ENCODE data around the gene USP2.

USP2 gene

DNA sequence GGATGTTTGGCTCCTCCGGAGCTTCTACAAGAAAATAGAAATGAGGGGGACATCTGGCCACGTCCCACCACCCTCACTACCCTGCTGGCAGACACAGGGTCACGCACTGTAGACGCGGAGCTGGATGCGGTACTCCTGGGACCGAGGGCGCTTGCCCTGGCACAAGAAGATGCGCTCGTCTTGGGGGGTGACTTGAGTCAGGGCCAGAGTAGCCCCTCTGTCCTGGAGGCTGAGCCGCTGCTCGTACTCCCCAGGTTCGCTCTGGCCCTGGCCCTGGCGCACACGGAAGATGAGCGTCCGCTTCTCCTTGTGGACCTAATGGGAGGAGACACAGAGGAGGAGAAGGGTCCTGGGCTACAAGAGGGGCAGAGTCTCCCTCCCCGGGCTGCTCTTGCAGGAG, 66.8 kb downstream of the USP2 start:
- DNase-seq (ENCODE audit: low read depth), result no peak
- TF ChIP-seq, protein P1, sequence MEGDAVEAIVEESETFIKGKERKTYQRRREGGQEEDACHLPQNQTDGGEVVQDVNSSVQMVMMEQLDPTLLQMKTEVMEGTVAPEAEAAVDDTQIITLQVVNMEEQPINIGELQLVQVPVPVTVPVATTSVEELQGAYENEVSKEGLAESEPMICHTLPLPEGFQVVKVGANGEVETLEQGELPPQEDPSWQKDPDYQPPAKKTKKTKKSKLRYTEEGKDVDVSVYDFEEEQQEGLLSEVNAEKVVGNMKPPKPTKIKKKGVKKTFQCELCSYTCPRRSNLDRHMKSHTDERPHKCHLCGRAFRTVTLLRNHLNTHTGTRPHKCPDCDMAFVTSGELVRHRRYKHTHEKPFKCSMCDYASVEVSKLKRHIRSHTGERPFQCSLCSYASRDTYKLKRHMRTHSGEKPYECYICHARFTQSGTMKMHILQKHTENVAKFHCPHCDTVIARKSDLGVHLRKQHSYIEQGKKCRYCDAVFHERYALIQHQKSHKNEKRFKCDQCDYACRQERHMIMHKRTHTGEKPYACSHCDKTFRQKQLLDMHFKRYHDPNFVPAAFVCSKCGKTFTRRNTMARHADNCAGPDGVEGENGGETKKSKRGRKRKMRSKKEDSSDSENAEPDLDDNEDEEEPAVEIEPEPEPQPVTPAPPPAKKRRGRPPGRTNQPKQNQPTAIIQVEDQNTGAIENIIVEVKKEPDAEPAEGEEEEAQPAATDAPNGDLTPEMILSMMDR (IDR thresholded peaks at IDR 0.05; ENCODE audit: insufficient read depth, low read depth, low read length, missing control alignments), result no peak
- no peak overlapping the region for H3K4me3 ChIP-seq (ENCODE audit: low read depth, low read length)

DNA sequence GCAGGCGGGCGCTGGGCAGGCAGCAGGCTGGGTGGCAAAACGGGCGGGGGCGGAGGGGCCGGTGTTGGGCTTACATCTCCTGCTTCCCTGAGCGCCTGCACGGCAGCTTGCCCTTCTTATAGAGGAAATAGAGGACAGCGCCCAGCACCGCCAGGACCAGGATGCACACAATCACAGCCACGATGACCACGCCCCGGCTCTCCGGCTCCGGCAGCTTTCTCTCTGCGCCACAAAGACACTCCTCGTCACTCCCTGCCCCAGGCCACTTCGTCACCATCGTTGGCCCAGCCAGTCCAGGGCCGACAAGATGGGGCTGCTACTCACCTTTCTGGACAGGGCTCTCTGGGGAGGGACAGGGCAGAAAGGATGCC, 70.8 kb downstream of the USP2 start:
- no peak for DNase-seq (ENCODE audit: low read depth)
- no peak overlapping the region for H3K4me3 ChIP-seq (ENCODE audit: low read depth, low read length)
- TF ChIP-seq, protein P1 (IDR thresholded peaks at IDR 0.05; ENCODE audit: insufficient read depth, low read depth, low read length, missing control alignments), result no peak

DNA sequence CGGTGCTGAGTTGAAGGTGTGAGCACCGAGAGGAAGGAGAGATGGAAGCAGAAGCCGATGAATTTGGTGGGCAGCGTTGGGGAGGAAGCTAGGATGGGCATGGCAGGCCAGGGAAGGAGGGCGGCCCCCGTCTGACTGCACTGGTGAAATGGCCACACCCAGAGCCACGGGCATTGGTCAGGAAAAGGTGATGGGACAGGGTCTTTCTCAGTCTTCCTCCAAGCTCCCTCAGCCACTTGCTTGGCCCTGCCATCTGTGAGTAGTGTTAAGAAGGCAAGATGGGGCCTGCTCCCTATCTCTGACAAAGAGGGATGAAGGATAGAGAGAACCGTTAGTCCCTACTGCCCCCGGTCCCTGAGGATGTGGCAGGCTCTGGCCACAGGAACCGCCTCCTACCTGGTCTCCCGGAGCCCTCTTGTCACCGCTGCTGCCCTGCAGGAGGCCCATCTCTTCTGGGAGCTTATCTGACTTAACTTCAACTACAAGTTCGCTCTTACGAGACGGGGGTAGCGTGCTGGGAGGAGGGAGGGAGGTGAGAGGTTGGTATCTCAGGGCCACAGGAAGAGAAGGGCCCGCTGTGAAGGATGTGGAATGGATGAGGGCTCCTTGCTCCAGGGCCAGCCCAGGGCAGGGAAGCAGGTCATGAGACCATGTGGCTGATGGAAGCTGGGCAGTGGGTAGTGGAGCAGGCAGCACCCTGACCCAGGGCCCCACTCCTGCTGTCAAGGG, 71.4 kb downstream of the USP2 start:
- DNase-seq (ENCODE audit: low read depth), result no peak
- TF ChIP-seq, protein P1 (IDR thresholded peaks at IDR 0.05; ENCODE audit: insufficient read depth, low read depth, low read length, missing control alignments), result no peak
- H3K4me3 ChIP-seq (ENCODE audit: low read depth, low read length), result no peak overlapping the region

DNA sequence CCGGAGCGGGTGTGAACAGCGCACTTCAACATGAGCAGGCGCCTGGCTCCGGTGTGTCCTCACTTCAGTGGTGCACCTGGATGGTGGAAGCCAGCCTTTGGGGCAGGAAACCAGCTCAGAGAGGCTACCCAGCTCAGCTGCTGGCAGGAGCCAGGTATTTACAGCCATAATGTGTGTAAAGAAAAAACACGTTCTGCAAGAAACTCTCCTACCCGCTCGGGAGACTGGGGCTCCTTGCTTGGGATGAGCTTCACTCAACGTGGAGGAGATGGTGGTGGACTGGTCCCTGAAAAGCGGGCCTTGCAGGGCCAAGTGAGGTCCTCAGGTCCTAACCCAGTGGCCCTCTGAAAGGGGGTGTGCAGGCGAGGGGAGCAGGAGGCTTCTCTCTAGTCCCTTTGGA, 72.1 kb downstream of the USP2 start:
- H3K4me3 ChIP-seq (ENCODE audit: low read depth, low read length), result no peak overlapping the region
- TF ChIP-seq, protein P1 (IDR thresholded peaks at IDR 0.05; ENCODE audit: insufficient read depth, low read depth, low read length, missing control alignments), result no peak
- no peak for DNase-seq (ENCODE audit: low read depth)

DNA sequence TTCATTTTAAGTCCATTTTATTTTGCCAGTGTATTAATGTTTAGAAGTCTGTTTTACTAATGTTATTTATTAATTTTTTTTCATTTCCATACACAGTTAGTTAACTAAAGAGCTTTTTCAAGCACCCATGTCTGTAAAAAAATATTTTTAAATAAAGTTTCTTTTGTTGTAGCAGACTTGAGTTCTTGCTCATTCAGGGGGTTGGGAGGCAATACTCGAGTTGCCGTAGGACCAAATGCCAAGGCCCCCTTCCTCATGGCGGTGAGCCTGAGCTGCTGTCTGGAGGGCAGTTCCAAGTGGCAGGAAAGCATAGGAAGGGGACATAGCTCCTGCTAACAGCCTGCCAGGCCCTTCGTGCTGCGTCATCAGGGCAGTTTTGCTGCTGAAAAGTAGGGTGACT, 73.5 kb downstream of the USP2 start:
- H3K4me3 ChIP-seq (ENCODE audit: low read depth, low read length), result no peak overlapping the region
- no peak for DNase-seq (ENCODE audit: low read depth)
- TF ChIP-seq, protein P1 (IDR thresholded peaks at IDR 0.05; ENCODE audit: insufficient read depth, low read depth, low read length, missing control alignments), result no peak

DNA sequence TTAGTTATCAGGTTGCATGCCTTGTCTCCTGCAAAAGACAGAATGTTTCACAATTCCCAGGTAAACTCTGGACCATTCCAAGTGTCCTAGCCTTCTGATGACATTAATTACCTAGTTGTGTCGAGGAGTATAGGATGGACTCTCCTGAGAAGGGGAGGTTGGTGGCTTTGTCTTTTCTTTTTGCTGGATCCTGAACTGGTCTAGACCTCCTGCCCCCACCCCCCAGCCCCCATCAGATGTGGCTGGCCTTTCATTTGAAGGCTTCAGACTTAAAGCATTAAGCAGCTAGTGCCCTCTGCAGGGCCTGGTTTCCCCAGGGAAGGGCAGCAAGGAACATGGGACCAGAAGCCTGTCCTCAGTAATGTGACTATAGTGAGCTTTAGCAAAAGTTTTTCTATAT, 74.3 kb downstream of the USP2 start:
- TF ChIP-seq, protein P1 (IDR thresholded peaks at IDR 0.05; ENCODE audit: insufficient read depth, low read depth, low read length, missing control alignments), result no peak
- no peak overlapping the region for H3K4me3 ChIP-seq (ENCODE audit: low read depth, low read length)
- no peak for DNase-seq (ENCODE audit: low read depth)

DNA sequence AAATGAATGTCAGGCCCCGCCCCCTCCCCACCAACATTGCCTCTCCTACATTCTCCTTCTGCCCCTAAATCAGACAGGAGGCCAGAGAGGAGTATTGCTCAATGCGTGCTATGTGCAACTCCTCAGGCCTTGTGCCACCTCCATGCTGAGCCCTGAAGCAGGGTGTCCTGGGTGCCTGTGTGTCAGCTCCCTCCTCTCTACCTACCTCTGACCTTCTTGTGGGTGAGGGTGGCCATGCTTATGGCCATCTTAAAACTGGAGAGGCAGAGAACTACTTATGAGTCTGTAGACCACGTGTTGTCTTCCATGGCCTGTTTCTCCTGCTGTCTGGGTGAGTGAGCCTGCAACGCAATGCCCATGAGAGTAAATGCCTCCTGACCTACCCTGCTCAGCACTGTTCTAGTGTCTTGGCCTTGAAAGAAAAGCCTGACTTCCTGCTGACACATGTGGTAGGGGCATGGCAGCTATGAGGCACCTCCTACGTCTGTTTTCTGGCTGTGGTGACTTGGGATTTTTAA, 75.1 kb downstream of the USP2 start:
- no peak for DNase-seq (ENCODE audit: low read depth)
- H3K4me3 ChIP-seq (ENCODE audit: low read depth, low read length), result no peak overlapping the region
- TF ChIP-seq, protein P1 (IDR thresholded peaks at IDR 0.05; ENCODE audit: insufficient read depth, low read depth, low read length, missing control alignments), result no peak
